A549 (cell line): ENCODE results near the gene CAMTA1. TPM values are rescaled to one million over a fixed set of nuclear protein-coding genes. Genes with fewer than 3 reads are reported as not detected.

Experiments used
- ATAC-seq, 2 experiments: fragments of 200-7000 bp in 1 of 2; fragments of >200 bp in 1 of 2; cut with Nextera tagmentation in 1 of 2; cut with Tn5 transposase in 1 of 2; 3 replicates each; pipeline versions ENCODE4 v1.8.0 to v1.9.1; 2018 to 2020; ENCODE audit warnings: mild to moderate bottlenecking in 1 of 2, moderate library complexity in 1 of 2
- CTCF ChIA-PET: fragments of 300-600 bp; sonication (Branson Sonifier 250); formaldehyde crosslinking; extraction: SDS; loops from one replicate; lab custom pipeline; 2021; ENCODE audit warnings: antibody characterized with exemption, inconsistent platforms; lab: Yijun Ruan, JAX
- POLR2A ChIA-PET: fragments of 350-600 bp; formaldehyde crosslinking; extraction: SDS; loops from one replicate; lab custom pipeline; 2021; ENCODE audit warnings: antibody characterized with exemption, inconsistent platforms; lab: Yijun Ruan, JAX
- DNase-seq, 2 experiments: peaks; one replicate each; pipeline versions ENCODE4 v3.0.0 to v3.0.0-alpha.2; 2011 to 2016; ENCODE audit warnings: low read depth in 1 of 2, low spot score in 1 of 2
- FAIRE-seq: peaks from 2 replicates; lab custom pipeline; 2011; peaks lifted over from hg19 to GRCh38; lab: Jason Lieb, UNC
- H3K27ac ChIP-seq, 2 experiments: fragments of >200 bp; sonication (Bioruptor Twin); formaldehyde crosslinking; 3 replicates each; pipeline ENCODE4 v1.5.1; 2016 to 2017
- H3K4me1 ChIP-seq: fragments of >200 bp; sonication (Bioruptor Twin); formaldehyde crosslinking; 3 replicates; pipeline ENCODE4 v1.6.1; 2016
- H3K4me2 ChIP-seq: fragments of >200 bp; sonication (Bioruptor Twin); formaldehyde crosslinking; 3 replicates; pipeline ENCODE4 v1.6.1; 2016
- H3K4me3 ChIP-seq: fragments of >200 bp; sonication (Bioruptor Twin); formaldehyde crosslinking; 3 replicates; pipeline ENCODE4 v1.5.1; 2016
- H3K9me3 ChIP-seq: fragments of >200 bp; sonication (Bioruptor Twin); formaldehyde crosslinking; 3 replicates; pipeline ENCODE4 v1.6.1; 2016
- BHLHE40 ChIP-seq: IDR thresholded peaks from 2 replicates; pipeline ENCODE4 v1.6.1; 2012; ENCODE audit warnings: low read depth, low read length, inconsistent platforms
- CEBPB ChIP-seq, 2 experiments: fragments of >200 bp in 1 of 2; sonication (Bioruptor Twin) in 1 of 2; formaldehyde crosslinking in 1 of 2; IDR thresholded peaks; 2 replicates each; pipeline ENCODE4 v1.6.1; 2012 to 2016
- CHD4 ChIP-seq: fragments of 200-600 bp; sonication (generic); IDR thresholded peaks from 2 replicates; pipeline ENCODE4 v1.6.1; 2016; ENCODE audit warnings: antibody characterized with exemption, mild to moderate bottlenecking, borderline replicate concordance
- E2F6 ChIP-seq: IDR thresholded peaks from 2 replicates; pipeline ENCODE4 v1.6.1; 2012; ENCODE audit warnings: low read depth, borderline replicate concordance
- ELK1 ChIP-seq: fragments of 150-350 bp; IDR thresholded peaks from 2 replicates; pipeline ENCODE4 v1.6.1; 2014; ENCODE audit warnings: low read depth, mild to moderate bottlenecking, low read length
- EP300 ChIP-seq, 2 experiments: fragments of >200 bp; sonication (Bioruptor Twin); formaldehyde crosslinking; IDR thresholded peaks; 2 replicates in 1 of 2; 3 replicates in 1 of 2; pipeline ENCODE4 v1.6.1; 2016 to 2017
- FOSB ChIP-seq: fragments of 250-450 bp; sonication (Bioruptor Pico); IDR thresholded peaks from 2 replicates; pipeline ENCODE4 v1.5.0; 2020; ENCODE audit warnings: mild to moderate bottlenecking, moderate library complexity
- GATA3 ChIP-seq: IDR thresholded peaks from 2 replicates; pipeline ENCODE4 v1.6.1; 2012; ENCODE audit warnings: borderline replicate concordance
- HDAC2 ChIP-seq: fragments of 200-600 bp; sonication (generic); IDR thresholded peaks from 2 replicates; pipeline ENCODE4 v1.6.1; 2016
- HES2 ChIP-seq: fragments of >200 bp; sonication (Bioruptor Twin); formaldehyde crosslinking; IDR thresholded peaks from 2 replicates; pipeline ENCODE4 v1.6.1; 2016
- HOXB5 ChIP-seq: fragments of 250-450 bp; sonication (Bioruptor Pico); IDR thresholded peaks from 2 replicates; pipeline ENCODE4 v1.5.0; 2020; ENCODE audit warnings: mild to moderate bottlenecking, moderate library complexity
- JUN ChIP-seq, 2 experiments: fragments of >200 bp; sonication (Bioruptor Twin); formaldehyde crosslinking; IDR thresholded peaks; 2 replicates in 1 of 2; 3 replicates in 1 of 2; pipeline ENCODE4 v1.6.1; 2016 to 2017
- JUNB ChIP-seq: fragments of >200 bp; sonication (Bioruptor Twin); formaldehyde crosslinking; IDR thresholded peaks from 2 replicates; pipeline ENCODE4 v1.6.1; 2016
- KDM1A ChIP-seq: fragments of 200-600 bp; sonication (generic); IDR thresholded peaks from 2 replicates; pipeline ENCODE4 v1.6.1; 2016; ENCODE audit warnings: low read depth, mild to moderate bottlenecking
- KDM5A ChIP-seq: fragments of 200-600 bp; sonication (generic); IDR thresholded peaks from 2 replicates; pipeline ENCODE4 v1.6.1; 2016; ENCODE audit warnings: antibody characterized with exemption, mild to moderate bottlenecking
- MYC ChIP-seq: IDR thresholded peaks from 2 replicates; pipeline ENCODE4 v1.6.1; 2012; ENCODE audit warnings: mild to moderate bottlenecking, inconsistent platforms, low read length, improper control_type of control experiment, borderline replicate concordance
- NPAS2 ChIP-seq: fragments of 250-450 bp; sonication (Bioruptor Pico); IDR thresholded peaks from 2 replicates; pipeline ENCODE4 v1.8.0; 2022; ENCODE audit warnings: mild to moderate bottlenecking, moderate library complexity, borderline replicate concordance
- PBX3 ChIP-seq: IDR thresholded peaks from 2 replicates; pipeline ENCODE4 v1.6.1; 2012
- RARB ChIP-seq: fragments of 250-450 bp; sonication (Bioruptor Pico); IDR thresholded peaks from 2 replicates; pipeline ENCODE4 v1.8.0; 2021; ENCODE audit warnings: mild to moderate bottlenecking, moderate library complexity
- REST ChIP-seq: fragments of 200-600 bp; sonication (generic); IDR thresholded peaks from 2 replicates; pipeline ENCODE4 v1.6.1; 2016; ENCODE audit warnings: antibody characterized with exemption, mild to moderate bottlenecking, moderate library complexity
- RFX5 ChIP-seq: fragments of 450-650 bp; IDR thresholded peaks from 2 replicates; pipeline ENCODE4 v1.7.1; 2014; ENCODE audit warnings: antibody characterized with exemption, mild to moderate bottlenecking, moderate library complexity
- TFCP2L1 ChIP-seq: fragments of 250-450 bp; sonication (Bioruptor Pico); IDR thresholded peaks from 2 replicates; pipeline ENCODE4 v1.5.0; 2021; ENCODE audit warnings: mild to moderate bottlenecking
- TP53 ChIP-seq: fragments of 250-450 bp; sonication (Bioruptor Pico); IDR thresholded peaks from 2 replicates; pipeline ENCODE4 v1.5.0; 2021; ENCODE audit warnings: mild to moderate bottlenecking, moderate library complexity
- ZC3H11A ChIP-seq: fragments of 450-650 bp; IDR thresholded peaks from 2 replicates; pipeline ENCODE4 v1.6.1; 2014; ENCODE audit warnings: antibody characterized with exemption, mild to moderate bottlenecking
- ZFP36 ChIP-seq: fragments of 450-650 bp; IDR thresholded peaks from 2 replicates; pipeline ENCODE4 v1.6.1; 2014; ENCODE audit warnings: borderline replicate concordance; ENCODE audit not compliant: partially characterized antibody
- ZNF302 ChIP-seq: fragments of 250-450 bp; sonication (Bioruptor Pico); IDR thresholded peaks from 2 replicates; pipeline ENCODE4 v1.9.0; 2021; ENCODE audit warnings: inconsistent platforms, mild to moderate bottlenecking, moderate library complexity
- ZSCAN20 ChIP-seq: fragments of 250-450 bp; sonication (Bioruptor Pico); IDR thresholded peaks from 2 replicates; pipeline ENCODE4 v1.8.0; 2022; ENCODE audit warnings: mild to moderate bottlenecking, moderate library complexity
- WGBS: methylation state at CpG from one replicate; pipeline ENCODE4 v1.1.6; 2017; ENCODE audit errors: missing lambda C conversion rate; 5-methylcytosine and 5-hydroxymethylcytosine counted together
- polyA plus RNA-seq, 4 experiments: library from polyadenylated mRNA; depleted of rRNA in 3 of 4; stranded (reverse); fragments of >200 nt; fragmentation: RNase III in 1 of 4; extraction: RNeasy Plus Mini Kit Qiagen cat#74134 plus additional on column Dnase treatment in 1 of 4; gene quantifications; 2 replicates in 3 of 4; 3 replicates in 1 of 4; pipeline ENCODE4 v1.2.3, GENCODE V29; 2011 to 2017

Gene CAMTA1
- polyA plus RNA-seq, 2 of the 4 experiments (the other 2 are of a cell fraction), result 58.8 to 75.0 TPM

GRCh38 chr1:7018826-7019225, 233.6 kb downstream of the CAMTA1 start (continued):
- TF ChIP-seq RFX5, result no peak

GRCh38 chr1:7019510-7019909, 234.3 kb downstream of the CAMTA1 start:
- H3K9me3 ChIP-seq, result no peaks in the 10 kb centered on the region
- POLR2A ChIA-PET, result no interaction called here
- CTCF ChIA-PET, result interaction anchor here (1.0 kb wide), 1 partner anchor 628 kb away, joined by 3 read pairs; no protein-coding TSS in a partner anchor
- TF ChIP-seq KDM5A (no peak), REST (no peak), FOSB (CRISPR knock-in tag) (no peak), ZFP36 (no peak), BHLHE40 (no peak), TFCP2L1 (CRISPR knock-in tag) (no peak), CEBPB (IDR thresholded peaks at IDR 0.05) (no peak)
- DNase-seq (no peak), ATAC-seq (no peak), FAIRE-seq (no peak)
- H3K4me3 ChIP-seq, result no peak overlapping the region
- H3K27ac ChIP-seq, result no peak overlapping the region
- 40% methylated on average over 9 of the region's 9 CpGs for WGBS
- H3K4me1 ChIP-seq, result no peaks in the 10 kb centered on the region
- no peak overlapping the region for H3K4me2 ChIP-seq

GRCh38 chr1:7022058-7022457, 236.8 kb downstream of the CAMTA1 start:
- no peak for ATAC-seq
- POLR2A ChIA-PET, result no interaction called here
- TF ChIP-seq TP53 (CRISPR knock-in tag) (no peak), PBX3 (no peak), E2F6 (no peak), FOSB (CRISPR knock-in tag) (no peak), KDM1A (no peak)
- TF ChIP-seq, all 56 proteins: peak for 0
- Histone ChIP-seq H3K4me1 (0 out of 3 replicates have a peak, but pooled peaks cover 3% of the 10 kb centered on the region), H3K4me3 (no peak overlapping the region), H3K27ac (no peak overlapping the region), H3K9me3 (no peaks in the 10 kb centered on the region), H3K4me2 (no peak overlapping the region)
- FAIRE-seq (no peak), DNase-seq (no peak)
- WGBS, result 50% methylated on average over 1 of the region's 3 CpGs
- CTCF ChIA-PET, result interaction anchor here (1.3 kb wide), 1 partner anchor 20 kb away, joined by 3 read pairs; no protein-coding TSS in a partner anchor

- 98% methylated on average over 6 of the region's 7 CpGs for WGBS
- no peak overlapping the region for H3K4me3 ChIP-seq
- CTCF ChIA-PET, result interaction anchor here (1.4 to 2.1 kb wide), 2 partner anchors 18 to 643 kb away, joined by 3 to 10 read pairs; no protein-coding TSS in a partner anchor
- H3K9me3 ChIP-seq, result no peaks in the 10 kb centered on the region
- no peak for FAIRE-seq
- no peak for ATAC-seq
- no peak overlapping the region for H3K27ac ChIP-seq
- POLR2A ChIA-PET, result no interaction called here
- no peak overlapping the region for H3K4me2 ChIP-seq
- 0 out of 3 replicates have a peak, but pooled peaks cover 3% of the 10 kb centered on the region for H3K4me1 ChIP-seq
- no peak for DNase-seq
- TF ChIP-seq CHD4, result no peak
- TF ChIP-seq ELK1, result no peak
- no peak for TF ChIP-seq BHLHE40
- TF ChIP-seq ZC3H11A, result no peak
- no peak for TF ChIP-seq CEBPB (IDR thresholded peaks at IDR 0.05)
- TF ChIP-seq NPAS2 (CRISPR knock-in tag), result no peak
- TF ChIP-seq EP300 (IDR thresholded peaks at IDR 0.05), result no peak
- no peak for TF ChIP-seq RARB (CRISPR knock-in tag)
- no peak for TF ChIP-seq JUN (IDR thresholded peaks at IDR 0.05)
- TF ChIP-seq ZSCAN20 (CRISPR knock-in tag), result no peak
- no peak for TF ChIP-seq GATA3
- TF ChIP-seq MYC, result no peak
- TF ChIP-seq HES2, result no peak
- no peak for TF ChIP-seq JUNB
- no peak for TF ChIP-seq ZNF302 (CRISPR knock-in tag)
- TF ChIP-seq HDAC2, result no peak
- no peak for TF ChIP-seq FOSB (CRISPR knock-in tag)
- no peak for TF ChIP-seq HOXB5
Measured at GRCh38 chr1:7025013-7025412, 239.8 kb downstream of the CAMTA1 start.
